Stomach (tissue), 9 donors: ENCODE data around the gene FCHO1. TPM values are rescaled to one million over a fixed set of nuclear protein-coding genes. Genes with fewer than 3 reads are reported as not detected.

ENCODE experiments used
- DNase-seq, 2 donors: peaks; one replicate each; pipeline versions ENCODE4 v3.0.0 to v3.0.0-alpha.2; 2013 to 2019
- H3K27ac ChIP-seq, 5 donors: fragments of 200-600 bp in 4 of 5; sonication (generic) in 4 of 5; one replicate each; pipeline ENCODE4 v1.5.1; 2013 to 2019; ENCODE audit warnings: mild to moderate bottlenecking in 1 of 5, moderate library complexity in 1 of 5
- H3K27me3 ChIP-seq, 3 donors: fragments of 200-600 bp; sonication (generic); one replicate each; pipeline ENCODE4 v1.5.1; 2017 to 2019; ENCODE audit warnings: mixed run types in 1 of 3
- H3K36me3 ChIP-seq, 4 donors: fragments of 200-600 bp; sonication (generic); 1 replicate in 3 of 4; 2 replicates in 1 of 4; pipeline ENCODE4 v1.5.1; 2016 to 2019
- H3K4me1 ChIP-seq, 4 donors: fragments of 200-600 bp; sonication (generic); one replicate each; pipeline ENCODE4 v1.5.1; 2016 to 2019
- H3K4me3 ChIP-seq, 4 donors: fragments of 200-600 bp; sonication (generic) in 3 of 4; one replicate each; pipeline ENCODE4 v1.5.1; 2016 to 2019; ENCODE audit warnings: mild to moderate bottlenecking in 1 of 4
- H3K9me3 ChIP-seq, 4 donors: fragments of 200-600 bp; sonication (generic); one replicate each; pipeline ENCODE4 v1.5.1; 2016 to 2019
- CTCF ChIP-seq, 7 experiments: fragments of 450-650 bp in 4 of 7; fragments of 200-600 bp in 3 of 7; sonication (generic) in 3 of 7; IDR thresholded peaks; one replicate each; pipeline ENCODE4 v1.5.1; 2016 to 2019; ENCODE audit warnings: antibody characterized with exemption in 7 of 7, control low read depth in 2 of 7, mild to moderate bottlenecking in 1 of 7
- EP300 ChIP-seq: sonication (generic); formaldehyde crosslinking; IDR thresholded peaks from one replicate; pipeline ENCODE4 v1.6.1; 2017; ENCODE audit warnings: antibody characterized with exemption
- POLR2A ChIP-seq, 4 donors: fragments of 450-650 bp; IDR thresholded peaks; one replicate each; pipeline ENCODE4 v1.6.1; 2016; ENCODE audit warnings: antibody characterized with exemption in 4 of 4, control low read depth in 2 of 4, mild to moderate bottlenecking in 1 of 4, moderate library complexity in 1 of 4
- POLR2AphosphoS5 ChIP-seq, 3 donors: sonication (generic); formaldehyde crosslinking; IDR thresholded peaks; one replicate each; pipeline ENCODE4 v1.6.1; 2016; ENCODE audit warnings: antibody characterized with exemption in 3 of 3
- WGBS, 5 donors: extraction: QIAGEN DNeasy Blood & Tissue Kit in 3 of 5; methylation state at CpG; one replicate each; pipeline versions ENCODE4 v1.1.5 to v1.1.7; 2013 to 2018; 5-methylcytosine and 5-hydroxymethylcytosine counted together
- intact Hi-C: fragments of 100-400 bp; cut with DNase I; formaldehyde crosslinking; loops from one replicate; pipeline ENCODE4 v1.15.1; 2023; ENCODE audit warnings: low total_unique reads
- polyA plus RNA-seq, 3 donors: library from polyadenylated mRNA; stranded (reverse); fragments of 200-250 nt; gene quantifications; one replicate each; pipeline ENCODE4 v1.2.3, GENCODE V29; 2013
- total RNA-seq, 5 donors: library from RNA; depleted of rRNA; stranded (reverse); fragments of >200 nt; gene quantifications; one replicate each; pipeline versions ENCODE4 v1.1.0 to v1.2.3, GENCODE V29; 2014 to 2016
- donor health status: healthy with polysubstance abuse.
- donor health status: Bipolar disorder and iron deficiency.
- donor health status: healthy.

Gene FCHO1
- total and polyA plus RNA-seq, 8 donors: 0.53 to 9.3 (median 0.92) TPM; not detected in 1

- WGBS, 5 donors: 30 to 65% (median 36%) methylated on average over 7 to 25 of the region's 25 CpGs
- Histone ChIP-seq H3K36me3 (peaks cover 0 to 58% (median 19%) of the 10 kb centered on the region in 4 donors), H3K4me3 (peak overlapping the region; percentile 19 to 44 (median 30)), H3K27ac (no peak overlapping the region), H3K4me1 (peaks cover 0 to 22% (median 20%) of the 10 kb centered on the region in 4 donors), H3K9me3 (no peaks in the 10 kb centered on the region), H3K27me3 (peaks cover 0 to 50% (median 3%) of the 10 kb centered on the region in 3 donors)
- intact Hi-C loops: no loop called here
- no peak for TF ChIP-seq EP300
- no peak for TF ChIP-seq POLR2AphosphoS5 (IDR thresholded peaks at IDR 0.05)
- no peak for TF ChIP-seq POLR2A (IDR thresholded peaks at IDR 0.05)
- TF ChIP-seq CTCF (IDR thresholded peaks at IDR 0.05): no peak
- DNase-seq: peak in 1 of 2 donors; percentile 27
These were observed 80.2 kb downstream of the FCHO1 start for GRCh38 chr19:17831419-17831888.

GRCh38 chr19:17832443-17833208 lies 81.3 kb downstream of the FCHO1 start:
- Histone ChIP-seq H3K4me1 (peaks cover 0 to 22% (median 20%) of the 10 kb centered on the region in 4 donors), H3K9me3 (no peaks in the 10 kb centered on the region), H3K36me3 (peaks cover 0 to 63% (median 23%) of the 10 kb centered on the region in 4 donors), H3K27ac (no peak overlapping the region), H3K27me3 (peaks cover 0 to 45% (median 3%) of the 10 kb centered on the region in 3 donors), H3K4me3 (no peak overlapping the region)
- intact Hi-C loops: no loop called here
- WGBS, 5 donors: 83 to 88% (median 88%) methylated on average over 9 to 17 of the region's 17 CpGs
- TF ChIP-seq POLR2AphosphoS5 (IDR thresholded peaks at IDR 0.05) (no peak), EP300 (no peak), CTCF (IDR thresholded peaks at IDR 0.05) (no peak), POLR2A (IDR thresholded peaks at IDR 0.05) (no peak)
- no peak for DNase-seq

GRCh38 chr19:17834350-17835181 lies 83.3 kb downstream of the FCHO1 start:
- Histone ChIP-seq H3K27ac (no peak overlapping the region), H3K9me3 (no peaks in the 10 kb centered on the region), H3K36me3 (peaks cover 0 to 83% (median 31%) of the 10 kb centered on the region in 4 donors), H3K27me3 (peaks cover 0 to 39% (median 3%) of the 10 kb centered on the region in 3 donors), H3K4me1 (peaks cover 0 to 22% (median 20%) of the 10 kb centered on the region in 4 donors), H3K4me3 (no peak overlapping the region)
- WGBS, 5 donors: 66 to 85% (median 72%) methylated on average over 23 to 27 of the region's 27 CpGs
- DNase-seq: no peak
- no peak for TF ChIP-seq POLR2AphosphoS5 (IDR thresholded peaks at IDR 0.05)
- TF ChIP-seq POLR2A (IDR thresholded peaks at IDR 0.05): no peak
- no peak for TF ChIP-seq CTCF (IDR thresholded peaks at IDR 0.05)
- TF ChIP-seq EP300: no peak
- intact Hi-C loops: no loop called here
